ENCODE measurements around the gene TBL3. TPM values are rescaled to one million over a fixed set of nuclear protein-coding genes. Genes with fewer than 3 reads are reported as not detected.

The TBL3 gene
- total RNA-seq, 1 experiment from 2014 or later, result 68.9 TPM

GRCh38 chr16:2006317-2006716 lies 34.5 kb downstream of the TBL3 start (continued):
- TF ChIP-seq REST (IDR thresholded peaks at IDR 0.05; ENCODE audit: low read depth), result no peak
- no peak for TF ChIP-seq ZFX (IDR thresholded peaks at IDR 0.05)

GRCh38 chr16:2007081-2007836 lies 35.4 kb downstream of the TBL3 start:
- Histone ChIP-seq H3K27me3 (ENCODE audit: insufficient read depth, low read length) (no peaks in the 10 kb centered on the region), H3K4me1 (ENCODE audit: control insufficient read depth in 1 of 2, insufficient read depth in 2 of 2, low read length in 2 of 2) (peaks cover 28 to 62% of the 10 kb centered on the region in 2 experiments), H3K9me2 (ENCODE audit: insufficient read depth) (no peaks in the 10 kb centered on the region), H3K79me2 (ENCODE audit: insufficient read depth, low read length) (peaks cover 78% of the 10 kb centered on the region), H3K4me2 (ENCODE audit: low read length) (peak overlapping the region; percentile 92), H4K20me1 (ENCODE audit: insufficient read depth) (peaks cover 9% of the 10 kb centered on the region; the same call in 1 of the 2 replicates), H3K36me3 (ENCODE audit: control insufficient read depth in 1 of 2, insufficient read depth in 2 of 2, low read length in 2 of 2) (peaks cover 6 to 19% of the 10 kb centered on the region in 2 experiments; a peak in 3 of 4 replicates), H2AFZ (ENCODE audit: low read depth, low read length, poor library complexity, severe bottlenecking) (no peak overlapping the region), H3K27ac (ENCODE audit: low read depth, low read length) (peak overlapping the region; percentile 92), H3K9me3 (ENCODE audit: control insufficient read depth in 1 of 2, insufficient read depth in 1 of 2, low read depth in 1 of 2, low read length in 2 of 2) (no peaks in the 10 kb centered on the region), H3K9ac (ENCODE audit: low read length) (peak overlapping the region; percentile 97), H3K4me3 (replicated peaks in 1 of 2; ENCODE audit: low read depth in 1 of 2, low read length in 2 of 2) (peak overlapping the region in 1 of 2 experiments; percentile 79; a peak in 1 of 4 replicates)
- DNase-seq (ENCODE audit: low read depth, low spot score) (no peak), ATAC-seq (no peak)
- ChIA-PET POLR2A (interaction anchor here (0.6 to 1.4 kb wide), 3 partner anchors 9 to 148 kb away, joined by 3 read pairs; partner anchors contain the start of genes NPW and TRAF7), CTCF (interaction anchor here (1.2 kb wide), 1 partner anchor 133 kb away, joined by 5 read pairs; no protein-coding TSS in a partner anchor), RAD21 (ENCODE audit: low non-redundant PET in 1 of 2, low total read pairs in 2 of 2, uncharacterized antibody in 2 of 2, unreplicated experiment in 2 of 2) (no interaction called here)
- intact Hi-C loops (cut with micrococcal nuclease), result no loop called here
- BruUV-seq (replicated peaks), result no TSS peak
- TF ChIP-seq TCF7L2 (IDR thresholded peaks at IDR 0.05; ENCODE audit: borderline replicate concordance, extremely low read depth, insufficient read depth, insufficient read length) (no peak), FOSL1 (IDR thresholded peaks at IDR 0.05; ENCODE audit: low read depth) (no peak)

Measured in HCT116 (cell line).